ENCODE results near the gene SLC25A12. TPM values are rescaled to one million over a fixed set of nuclear protein-coding genes. Genes with fewer than 3 reads are reported as not detected.

Gene SLC25A12
- total and polyA plus RNA-seq, 2 of the 13 experiments (the other 11 are each of a cell fraction or from before 2014, with no cell fraction given), result 8.1 to 15.9 TPM

DNA sequence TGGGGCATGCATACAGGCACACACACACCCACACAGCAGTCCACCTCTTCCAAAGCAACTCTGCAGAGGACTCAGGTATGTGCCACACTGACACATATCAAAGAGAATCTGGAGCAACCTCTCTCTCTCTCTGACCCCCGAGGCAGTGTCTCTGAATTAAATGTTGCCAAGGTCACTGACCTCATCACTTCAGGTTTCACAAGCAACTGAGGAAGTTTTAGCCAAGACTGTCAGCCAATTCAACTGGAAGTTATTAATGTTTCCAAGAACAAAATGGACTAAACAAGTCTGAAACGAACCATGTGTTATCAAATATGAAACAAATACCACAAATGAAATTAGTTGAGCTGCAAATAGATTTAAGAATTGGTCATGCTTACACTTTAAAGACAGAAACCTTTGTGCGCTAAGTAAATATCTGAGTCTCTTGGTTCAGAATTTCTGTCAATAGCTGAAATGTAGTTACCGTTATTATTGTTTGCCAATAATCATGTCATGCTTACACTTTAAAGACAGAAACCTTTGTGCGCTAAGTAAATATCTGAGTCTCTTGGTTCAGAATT lies 86.1 kb downstream of the SLC25A12 start (continued):
- TF ChIP-seq ZNF770 (CRISPR knock-in tag; IDR thresholded peaks at IDR 0.05) (no peak), ZMYM4 (CRISPR knock-in tag; IDR thresholded peaks at IDR 0.05) (peak; percentile 30; the same call in 1 of the 2 replicates), DR1 (CRISPR knock-in tag; IDR thresholded peaks at IDR 0.05) (no peak), ZNF143 (CRISPR knock-in tag; IDR thresholded peaks at IDR 0.05) (no peak), U2AF2 (IDR thresholded peaks at IDR 0.05; ENCODE audit: low read depth, low read length) (no peak), ZMYM2 (CRISPR knock-in tag; IDR thresholded peaks at IDR 0.05) (0 out of 2 replicates have a peak, but pooled peaks have one; percentile 15), ZFP37 (CRISPR knock-in tag; IDR thresholded peaks at IDR 0.05; ENCODE audit: borderline replicate concordance) (no peak), NAIF1 (CRISPR knock-in tag; IDR thresholded peaks at IDR 0.05; ENCODE audit: borderline replicate concordance) (no peak), MLLT10 (CRISPR knock-in tag; IDR thresholded peaks at IDR 0.05) (no peak), ZEB1 (IDR thresholded peaks at IDR 0.05; ENCODE audit: insufficient replicate concordance, low read depth) (peak; percentile 70), ZNF3 (CRISPR knock-in tag; IDR thresholded peaks at IDR 0.05) (no peak), DPF2 (CRISPR knock-in tag; IDR thresholded peaks at IDR 0.05; ENCODE audit: borderline replicate concordance, low read depth) (no peak; the same call in 1 of the 2 replicates), PLSCR1 (CRISPR knock-in tag; IDR thresholded peaks at IDR 0.05; ENCODE audit: borderline replicate concordance) (no peak), ELF4 (CRISPR knock-in tag; IDR thresholded peaks at IDR 0.05; ENCODE audit: borderline replicate concordance) (no peak), ZNF431 (CRISPR knock-in tag; IDR thresholded peaks at IDR 0.05; ENCODE audit: borderline replicate concordance, low read depth) (no peak), ZNF841 (CRISPR knock-in tag; IDR thresholded peaks at IDR 0.05; ENCODE audit: borderline replicate concordance) (no peak), MAFK (conservative IDR thresholded peaks at IDR 0.05 in 1 of 2, IDR thresholded peaks at IDR 0.05 in 1 of 2; ENCODE audit: low read length in 2 of 2) (no peak), HOXA5 (CRISPR knock-in tag; IDR thresholded peaks at IDR 0.05) (no peak; the same call in 1 of the 2 replicates), SMAD9 (CRISPR knock-in tag; IDR thresholded peaks at IDR 0.05) (no peak), TBP (CRISPR knock-in tag; IDR thresholded peaks at IDR 0.05) (no peak), YY1 (IDR thresholded peaks at IDR 0.05; ENCODE audit: insufficient read depth, insufficient replicate concordance, low read depth, low read length) (no peak), STAG1 (CRISPR knock-in tag; IDR thresholded peaks at IDR 0.05) (no peak)
- TF ChIP-seq, protein P1, sequence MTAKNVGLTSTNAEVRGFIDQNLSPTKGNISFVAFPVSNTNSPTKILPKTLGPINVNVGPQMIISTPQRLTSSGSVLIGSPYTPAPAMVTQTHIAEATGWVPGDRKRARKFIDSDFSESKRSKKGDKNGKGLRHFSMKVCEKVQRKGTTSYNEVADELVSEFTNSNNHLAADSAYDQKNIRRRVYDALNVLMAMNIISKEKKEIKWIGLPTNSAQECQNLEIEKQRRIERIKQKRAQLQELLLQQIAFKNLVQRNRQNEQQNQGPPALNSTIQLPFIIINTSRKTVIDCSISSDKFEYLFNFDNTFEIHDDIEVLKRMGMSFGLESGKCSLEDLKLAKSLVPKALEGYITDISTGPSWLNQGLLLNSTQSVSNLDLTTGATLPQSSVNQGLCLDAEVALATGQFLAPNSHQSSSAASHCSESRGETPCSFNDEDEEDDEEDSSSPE (CRISPR knock-in tag; IDR thresholded peaks at IDR 0.05), result no peak
- TF ChIP-seq, protein P2, sequence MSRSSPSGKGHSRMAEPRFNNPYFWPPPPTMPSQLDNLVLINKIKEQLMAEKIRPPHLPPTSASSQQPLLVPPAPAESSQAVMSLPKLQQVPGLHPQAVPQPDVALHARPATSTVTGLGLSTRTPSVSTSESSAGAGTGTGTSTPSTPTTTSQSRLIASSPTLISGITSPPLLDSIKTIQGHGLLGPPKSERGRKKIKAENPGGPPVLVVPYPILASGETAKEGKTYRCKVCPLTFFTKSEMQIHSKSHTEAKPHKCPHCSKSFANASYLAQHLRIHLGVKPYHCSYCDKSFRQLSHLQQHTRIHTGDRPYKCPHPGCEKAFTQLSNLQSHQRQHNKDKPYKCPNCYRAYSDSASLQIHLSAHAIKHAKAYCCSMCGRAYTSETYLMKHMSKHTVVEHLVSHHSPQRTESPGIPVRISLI (CRISPR knock-in tag; IDR thresholded peaks at IDR 0.05; ENCODE audit: borderline replicate concordance), result no peak
- TF ChIP-seq, protein P3, sequence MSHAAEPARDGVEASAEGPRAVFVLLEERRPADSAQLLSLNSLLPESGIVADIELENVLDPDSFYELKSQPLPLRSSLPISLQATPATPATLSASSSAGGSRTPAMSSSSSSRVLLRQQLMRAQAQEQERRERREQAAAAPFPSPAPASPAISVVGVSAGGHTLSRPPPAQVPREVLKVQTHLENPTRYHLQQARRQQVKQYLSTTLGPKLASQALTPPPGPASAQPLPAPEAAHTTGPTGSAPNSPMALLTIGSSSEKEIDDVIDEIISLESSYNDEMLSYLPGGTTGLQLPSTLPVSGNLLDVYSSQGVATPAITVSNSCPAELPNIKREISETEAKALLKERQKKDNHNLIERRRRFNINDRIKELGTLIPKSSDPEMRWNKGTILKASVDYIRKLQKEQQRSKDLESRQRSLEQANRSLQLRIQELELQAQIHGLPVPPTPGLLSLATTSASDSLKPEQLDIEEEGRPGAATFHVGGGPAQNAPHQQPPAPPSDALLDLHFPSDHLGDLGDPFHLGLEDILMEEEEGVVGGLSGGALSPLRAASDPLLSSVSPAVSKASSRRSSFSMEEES (CRISPR knock-in tag; IDR thresholded peaks at IDR 0.05), result no peak
